ENCODE results near the gene RGS5. TPM values are rescaled to one million over a fixed set of nuclear protein-coding genes. Genes with fewer than 3 reads are reported as not detected.

Gene RGS5
- total and polyA plus RNA-seq, 2 experiments from 2014 or later, result 224 to 245 TPM

DNA sequence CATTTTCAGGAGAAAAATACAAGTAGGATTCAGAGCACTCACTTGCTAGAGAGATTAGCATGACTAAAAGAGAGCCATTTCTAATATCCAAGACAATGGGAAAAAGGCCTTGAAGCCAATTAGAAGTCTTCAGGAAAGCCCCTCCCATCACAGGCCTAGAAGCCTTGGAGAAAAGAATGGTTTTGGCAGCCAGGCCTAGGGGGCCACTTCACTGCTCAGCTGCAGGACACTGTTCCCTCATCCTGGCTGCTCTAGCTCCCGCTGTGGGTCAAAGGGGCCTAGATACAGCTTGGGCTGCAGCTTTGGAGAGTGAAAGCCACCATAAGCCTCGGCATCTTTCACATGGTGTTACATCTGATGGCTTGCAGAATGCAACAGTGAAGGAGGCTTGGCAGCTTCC, 70.7 kb downstream of the RGS5 start:
- Histone ChIP-seq H3K27me3 (no peaks in the 10 kb centered on the region), H3K27ac (no peak overlapping the region), H3K9me3 (ENCODE audit: low read depth) (no peaks in the 10 kb centered on the region), H3K4me3 (no peak overlapping the region), H3K4me1 (ENCODE audit: low read depth) (no peaks in the 10 kb centered on the region), H3K36me3 (no peaks in the 10 kb centered on the region)
- DNase-seq (ENCODE audit: low read depth in 1 of 2, low spot score in 1 of 2), result no peak
- TF ChIP-seq, protein P1, sequence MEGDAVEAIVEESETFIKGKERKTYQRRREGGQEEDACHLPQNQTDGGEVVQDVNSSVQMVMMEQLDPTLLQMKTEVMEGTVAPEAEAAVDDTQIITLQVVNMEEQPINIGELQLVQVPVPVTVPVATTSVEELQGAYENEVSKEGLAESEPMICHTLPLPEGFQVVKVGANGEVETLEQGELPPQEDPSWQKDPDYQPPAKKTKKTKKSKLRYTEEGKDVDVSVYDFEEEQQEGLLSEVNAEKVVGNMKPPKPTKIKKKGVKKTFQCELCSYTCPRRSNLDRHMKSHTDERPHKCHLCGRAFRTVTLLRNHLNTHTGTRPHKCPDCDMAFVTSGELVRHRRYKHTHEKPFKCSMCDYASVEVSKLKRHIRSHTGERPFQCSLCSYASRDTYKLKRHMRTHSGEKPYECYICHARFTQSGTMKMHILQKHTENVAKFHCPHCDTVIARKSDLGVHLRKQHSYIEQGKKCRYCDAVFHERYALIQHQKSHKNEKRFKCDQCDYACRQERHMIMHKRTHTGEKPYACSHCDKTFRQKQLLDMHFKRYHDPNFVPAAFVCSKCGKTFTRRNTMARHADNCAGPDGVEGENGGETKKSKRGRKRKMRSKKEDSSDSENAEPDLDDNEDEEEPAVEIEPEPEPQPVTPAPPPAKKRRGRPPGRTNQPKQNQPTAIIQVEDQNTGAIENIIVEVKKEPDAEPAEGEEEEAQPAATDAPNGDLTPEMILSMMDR (IDR thresholded peaks at IDR 0.05; ENCODE audit: low read depth, low read length), result no peak

DNA sequence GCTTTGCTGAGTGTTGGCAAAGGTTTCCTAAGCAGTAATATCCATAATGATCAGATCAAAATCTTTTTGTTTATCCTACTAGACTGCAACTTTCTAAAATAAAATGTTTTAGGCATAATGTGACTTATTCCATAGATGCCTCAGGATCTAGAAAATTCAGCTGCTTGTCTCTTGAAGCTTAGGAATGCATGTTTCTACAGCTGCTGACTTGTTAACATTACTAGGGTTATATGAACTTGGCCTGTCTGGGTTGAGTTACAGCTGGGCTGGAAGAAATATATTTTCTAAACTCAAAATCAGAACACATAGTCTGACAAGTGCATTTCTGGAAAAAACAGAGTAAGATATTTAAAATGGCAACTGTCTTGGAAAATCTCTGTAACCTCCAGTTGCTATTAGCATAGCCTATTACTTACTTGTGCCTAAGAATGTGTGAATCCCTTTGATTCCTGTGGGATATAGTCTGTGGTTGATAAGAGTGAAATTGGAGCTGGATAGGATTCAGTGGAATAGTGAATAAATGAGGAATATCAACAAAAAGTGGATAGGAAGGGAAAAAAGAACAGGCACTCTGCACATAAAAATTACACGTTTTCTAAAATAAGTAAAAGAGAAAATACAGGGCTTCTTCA, 72.4 kb downstream of the RGS5 start:
- H3K9me3 ChIP-seq (ENCODE audit: low read depth), result no peaks in the 10 kb centered on the region
- no peaks in the 10 kb centered on the region for H3K4me1 ChIP-seq (ENCODE audit: low read depth)
- no peaks in the 10 kb centered on the region for H3K27me3 ChIP-seq
- H3K36me3 ChIP-seq, result no peaks in the 10 kb centered on the region
- no peak overlapping the region for H3K27ac ChIP-seq
- H3K4me3 ChIP-seq, result no peak overlapping the region
- no peak for DNase-seq (ENCODE audit: low read depth in 1 of 2, low spot score in 1 of 2)
- TF ChIP-seq, protein P1 (IDR thresholded peaks at IDR 0.05; ENCODE audit: low read depth, low read length), result no peak

DNA sequence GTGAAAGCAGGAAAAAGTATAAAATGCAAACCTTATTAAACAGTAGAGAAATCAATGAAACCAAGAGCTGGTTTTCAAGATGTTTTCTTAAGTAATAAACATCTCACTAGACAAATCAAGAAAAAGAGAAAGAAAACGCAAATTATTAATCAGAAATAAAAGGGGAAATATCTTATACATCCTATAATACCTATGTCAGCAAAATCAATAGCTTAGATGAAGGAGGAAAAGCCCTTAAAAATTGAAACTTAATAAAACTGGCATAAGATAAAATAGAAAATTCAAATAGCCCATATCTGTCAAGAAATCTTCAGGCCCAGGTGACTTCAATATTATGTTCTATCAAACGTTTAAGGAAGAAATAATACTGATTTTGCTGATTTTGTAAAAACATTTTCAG, 74.4 kb downstream of the RGS5 start:
- DNase-seq (ENCODE audit: low read depth in 1 of 2, low spot score in 1 of 2), result no peak
- peaks cover 3% of the 10 kb centered on the region for H3K27me3 ChIP-seq
- no peak overlapping the region for H3K27ac ChIP-seq
- TF ChIP-seq, protein P1 (IDR thresholded peaks at IDR 0.05; ENCODE audit: low read depth, low read length), result no peak
- no peak overlapping the region for H3K4me3 ChIP-seq
- no peaks in the 10 kb centered on the region for H3K36me3 ChIP-seq
- no peaks in the 10 kb centered on the region for H3K9me3 ChIP-seq (ENCODE audit: low read depth)
- peaks cover 3% of the 10 kb centered on the region for H3K4me1 ChIP-seq (ENCODE audit: low read depth)

DNA sequence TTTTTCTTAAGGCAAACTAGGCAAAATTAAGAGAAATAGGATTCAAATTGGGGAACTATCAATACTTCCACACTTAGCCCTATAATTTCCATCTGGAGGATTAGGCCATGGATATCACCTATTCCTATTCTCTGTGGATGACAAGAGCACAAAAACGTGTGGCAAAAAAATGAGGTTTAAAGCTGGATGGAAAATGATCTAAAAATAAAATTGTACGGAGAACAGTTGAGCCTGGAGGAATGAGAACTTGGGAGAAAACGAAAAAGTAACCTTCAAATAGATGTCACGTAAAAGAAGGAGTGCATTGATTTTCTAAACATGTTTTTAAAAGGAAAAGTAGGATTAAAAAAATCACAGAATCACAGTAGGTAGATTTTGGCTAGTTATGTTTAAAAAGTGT, 77.9 kb downstream of the RGS5 start:
- no peaks in the 10 kb centered on the region for H3K9me3 ChIP-seq (ENCODE audit: low read depth)
- peaks cover 3% of the 10 kb centered on the region for H3K27me3 ChIP-seq
- H3K27ac ChIP-seq, result no peak overlapping the region
- H3K36me3 ChIP-seq, result no peaks in the 10 kb centered on the region
- peaks cover 3% of the 10 kb centered on the region for H3K4me1 ChIP-seq (ENCODE audit: low read depth)
- H3K4me3 ChIP-seq, result no peak overlapping the region
- TF ChIP-seq, protein P1 (IDR thresholded peaks at IDR 0.05; ENCODE audit: low read depth, low read length), result no peak
- DNase-seq (ENCODE audit: low read depth in 1 of 2, low spot score in 1 of 2), result no peak

DNA sequence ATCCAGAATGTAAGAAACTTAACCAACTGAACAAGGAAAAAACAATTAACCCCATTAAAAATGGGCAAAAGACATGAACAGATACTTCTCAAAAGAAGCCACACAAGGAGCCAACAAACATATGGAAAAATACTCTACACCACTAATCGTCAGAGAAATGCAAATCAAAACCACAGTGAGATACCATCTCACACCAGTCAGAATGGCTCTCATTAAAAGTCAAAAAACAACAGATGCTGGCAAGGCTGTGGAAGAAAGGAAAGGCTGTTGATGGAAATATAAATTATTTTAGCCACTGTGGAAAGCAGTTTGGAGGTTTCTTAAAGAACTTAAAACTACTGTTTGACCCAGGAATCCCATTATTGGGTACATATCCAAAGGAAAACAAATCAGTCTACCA, 82.3 kb downstream of the RGS5 start:
- no peak overlapping the region for H3K27ac ChIP-seq
- no peaks in the 10 kb centered on the region for H3K9me3 ChIP-seq (ENCODE audit: low read depth)
- H3K4me1 ChIP-seq (ENCODE audit: low read depth), result peaks cover 3% of the 10 kb centered on the region
- no peak for DNase-seq (ENCODE audit: low read depth in 1 of 2, low spot score in 1 of 2)
- TF ChIP-seq, protein P1 (IDR thresholded peaks at IDR 0.05; ENCODE audit: low read depth, low read length), result no peak
- no peaks in the 10 kb centered on the region for H3K36me3 ChIP-seq
- H3K27me3 ChIP-seq, result peaks cover 3% of the 10 kb centered on the region
- no peak overlapping the region for H3K4me3 ChIP-seq
